Bronchial epithelial cell (primary cell): Measurements from ENCODE around the gene AXL. TPM values are rescaled to one million over a fixed set of nuclear protein-coding genes. Genes with fewer than 3 reads are reported as not detected.
A peak's percentile ranks its signal among the peaks of the same experiment; 100 is the strongest.
"Not testable (repeated sequence)": the region's sequence is repeated elsewhere in the genome, so short reads cannot be mapped to it uniquely, and the experiment has no call there.

Experiments used
- DNase-seq: peaks from one replicate; pipeline ENCODE4 v3.0.0-alpha.2; 2010; ENCODE audit warnings: low read depth
- FAIRE-seq: peaks from 2 replicates; lab custom pipeline; 2011; peaks lifted over from hg19 to GRCh38; lab: Jason Lieb, UNC
- H3K27me3 ChIP-seq: 2 replicates; pipeline ENCODE4 v1.5.1; 2011; ENCODE audit warnings: low read length; ENCODE audit not compliant: control insufficient read depth, insufficient read depth
- H3K36me3 ChIP-seq: 2 replicates; pipeline ENCODE4 v1.5.1; 2011; ENCODE audit warnings: low read length; ENCODE audit not compliant: control insufficient read depth, insufficient read depth
- H3K4me3 ChIP-seq: 2 replicates; pipeline ENCODE4 v1.5.1; 2011; ENCODE audit warnings: mild to moderate bottlenecking, low read depth, low read length, control low read depth
- total RNA-seq: library from RNA; depleted of rRNA; stranded (reverse); fragments of >200 nt; gene quantifications from 2 replicates; pipeline ENCODE4 v1.2.1, GENCODE V29; 2014
- TF ChIP-seq, protein P1 (sequence below): IDR thresholded peaks from 2 replicates; pipeline ENCODE4 v1.5.1; 2011; ENCODE audit warnings: mild to moderate bottlenecking, moderate library complexity, low read length, control low read depth, inconsistent platforms; ENCODE audit not compliant: insufficient read depth, severe bottlenecking

The AXL gene
- total RNA-seq: 19.5 and 23.7 TPM in 2 replicates

DNA sequence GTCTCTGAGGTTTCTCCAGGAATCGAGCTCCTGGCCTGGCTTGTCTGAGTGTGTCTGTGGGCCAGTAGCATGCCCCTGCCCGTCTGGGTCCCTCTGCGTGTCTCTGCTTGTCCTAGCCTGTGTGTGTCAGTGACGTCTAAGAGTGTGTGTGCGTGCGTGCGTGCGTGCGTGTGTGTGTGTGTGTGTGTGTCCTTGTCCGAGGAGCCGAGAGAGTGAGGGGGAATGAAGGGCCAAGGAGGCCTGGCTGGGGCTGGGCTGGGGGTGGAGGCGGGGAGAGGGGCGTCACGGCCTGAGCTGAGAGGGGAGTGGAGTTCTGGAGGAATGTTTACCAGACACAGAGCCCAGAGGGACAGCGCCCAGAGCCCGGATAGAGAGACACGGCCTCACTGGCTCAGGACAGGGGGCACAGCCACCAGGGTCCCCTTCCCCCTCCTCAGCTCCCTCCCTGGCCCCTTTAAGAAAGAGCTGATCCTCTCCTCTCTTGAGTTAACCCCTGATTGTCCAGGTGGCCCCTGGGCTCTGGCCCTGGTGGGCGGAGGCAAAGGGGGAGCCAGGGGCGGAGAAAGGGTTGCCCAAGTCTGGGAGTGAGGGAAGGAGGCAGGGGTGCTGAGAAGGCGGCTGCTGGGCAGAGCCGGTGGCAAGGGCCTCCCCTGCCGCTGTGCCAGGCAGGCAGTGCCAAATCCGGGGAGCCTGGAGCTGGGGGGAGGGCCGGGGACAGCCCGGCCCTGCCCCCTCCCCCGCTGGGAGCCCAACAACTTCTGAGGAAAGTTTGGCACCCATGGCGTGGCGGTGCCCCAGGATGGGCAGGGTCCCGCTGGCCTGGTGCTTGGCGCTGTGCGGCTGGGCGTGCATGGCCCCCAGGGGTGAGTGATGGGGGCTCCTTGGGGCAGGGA is at the start of gene AXL:
Gene AXL (plus strand): TSS at position 609 of the 893 bp plus-strand sequence. CDS start 170 bp downstream, at position 779.
- DNase-seq (peak; percentile 94), FAIRE-seq (no peak)
- TF ChIP-seq, protein P1, sequence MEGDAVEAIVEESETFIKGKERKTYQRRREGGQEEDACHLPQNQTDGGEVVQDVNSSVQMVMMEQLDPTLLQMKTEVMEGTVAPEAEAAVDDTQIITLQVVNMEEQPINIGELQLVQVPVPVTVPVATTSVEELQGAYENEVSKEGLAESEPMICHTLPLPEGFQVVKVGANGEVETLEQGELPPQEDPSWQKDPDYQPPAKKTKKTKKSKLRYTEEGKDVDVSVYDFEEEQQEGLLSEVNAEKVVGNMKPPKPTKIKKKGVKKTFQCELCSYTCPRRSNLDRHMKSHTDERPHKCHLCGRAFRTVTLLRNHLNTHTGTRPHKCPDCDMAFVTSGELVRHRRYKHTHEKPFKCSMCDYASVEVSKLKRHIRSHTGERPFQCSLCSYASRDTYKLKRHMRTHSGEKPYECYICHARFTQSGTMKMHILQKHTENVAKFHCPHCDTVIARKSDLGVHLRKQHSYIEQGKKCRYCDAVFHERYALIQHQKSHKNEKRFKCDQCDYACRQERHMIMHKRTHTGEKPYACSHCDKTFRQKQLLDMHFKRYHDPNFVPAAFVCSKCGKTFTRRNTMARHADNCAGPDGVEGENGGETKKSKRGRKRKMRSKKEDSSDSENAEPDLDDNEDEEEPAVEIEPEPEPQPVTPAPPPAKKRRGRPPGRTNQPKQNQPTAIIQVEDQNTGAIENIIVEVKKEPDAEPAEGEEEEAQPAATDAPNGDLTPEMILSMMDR: no peak
- peaks cover 3% of the 10 kb centered on the region for H3K36me3 ChIP-seq
- peak within 1 kb of the TSS; percentile 53 for H3K4me3 ChIP-seq
- H3K27me3 ChIP-seq: no peaks in the 10 kb centered on the region

DNA sequence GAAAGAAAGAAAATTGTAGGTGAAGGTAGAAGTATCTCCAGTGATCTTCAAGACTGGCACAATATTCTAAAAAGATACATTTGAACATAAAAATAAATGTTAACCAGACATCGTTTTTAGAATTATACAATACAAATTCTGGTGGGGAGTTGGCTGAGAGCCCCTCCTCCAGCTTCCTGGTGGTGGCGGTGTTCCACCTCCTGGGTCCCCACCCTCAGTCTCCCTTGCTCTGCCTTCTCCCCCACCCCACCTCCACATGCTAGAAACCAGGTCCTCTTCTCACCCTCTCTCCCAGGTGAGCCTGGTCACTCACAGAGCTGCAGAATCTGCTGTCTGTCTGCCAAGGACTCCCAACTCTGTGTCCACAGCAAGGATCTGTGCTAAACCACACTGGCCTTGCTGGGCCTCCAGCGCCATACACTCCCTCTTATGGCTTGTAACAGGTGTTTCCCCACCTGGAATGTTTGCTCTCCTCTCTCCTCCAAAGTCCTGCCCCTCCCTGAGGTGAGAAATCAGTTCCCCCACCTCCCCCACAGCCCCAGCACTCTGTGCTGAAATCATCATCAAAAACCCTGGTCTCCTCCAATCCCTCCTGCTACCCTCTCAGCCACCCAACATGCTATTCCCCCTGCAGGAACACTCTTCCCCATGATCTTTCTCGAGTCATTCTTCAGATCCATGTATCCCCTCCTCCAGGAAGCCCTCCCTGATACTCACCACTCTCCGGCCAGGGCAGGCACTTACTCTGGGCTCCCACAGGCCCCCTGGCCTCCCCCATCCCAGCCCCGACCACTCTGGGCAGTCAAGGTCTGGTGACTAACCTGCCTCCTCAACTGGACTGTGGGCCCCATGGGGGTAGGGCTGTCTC is 46.5 kb upstream of the AXL start:
- H3K4me3 ChIP-seq: no peak overlapping the region
- no peaks in the 10 kb centered on the region for H3K36me3 ChIP-seq
- FAIRE-seq: no peak
- TF ChIP-seq, protein P1: no peak
- DNase-seq: no peak
- H3K27me3 ChIP-seq: no peaks in the 10 kb centered on the region

DNA sequence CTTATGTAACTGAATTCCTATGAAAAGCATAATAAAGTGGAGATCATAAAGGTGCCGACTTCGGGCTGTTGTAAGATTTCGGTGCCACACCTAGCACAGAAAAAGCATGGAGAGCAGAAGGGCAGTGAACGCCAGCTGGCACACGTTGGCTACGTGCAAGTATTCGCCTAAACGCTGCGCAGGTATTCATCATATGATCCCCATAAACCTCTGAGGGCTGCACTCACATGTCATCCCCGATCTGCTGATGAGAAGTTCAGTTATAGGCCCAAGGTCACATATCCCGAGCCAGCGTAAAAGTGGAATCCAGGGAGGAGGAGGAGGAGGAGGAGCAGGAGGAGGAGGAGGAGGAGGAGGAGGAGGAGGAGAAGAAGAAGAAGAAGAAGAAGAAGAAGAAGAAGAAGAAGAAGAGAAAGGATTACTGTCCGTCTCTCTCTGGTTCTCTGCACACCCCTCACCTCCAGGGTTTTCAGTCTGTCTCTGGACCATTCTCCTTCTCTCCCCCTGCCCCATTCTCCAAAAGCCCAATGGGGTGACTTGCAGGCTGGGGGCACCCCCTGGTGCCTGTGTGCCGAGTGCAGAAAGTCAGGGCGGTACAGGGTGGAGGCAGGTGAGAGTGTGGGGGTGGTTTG is 44.6 kb upstream of the AXL start:
- FAIRE-seq: no peak
- H3K36me3 ChIP-seq: no peaks in the 10 kb centered on the region
- TF ChIP-seq, protein P1: no peak
- DNase-seq: no peak
- H3K27me3 ChIP-seq: no peaks in the 10 kb centered on the region
- no peak overlapping the region for H3K4me3 ChIP-seq

DNA sequence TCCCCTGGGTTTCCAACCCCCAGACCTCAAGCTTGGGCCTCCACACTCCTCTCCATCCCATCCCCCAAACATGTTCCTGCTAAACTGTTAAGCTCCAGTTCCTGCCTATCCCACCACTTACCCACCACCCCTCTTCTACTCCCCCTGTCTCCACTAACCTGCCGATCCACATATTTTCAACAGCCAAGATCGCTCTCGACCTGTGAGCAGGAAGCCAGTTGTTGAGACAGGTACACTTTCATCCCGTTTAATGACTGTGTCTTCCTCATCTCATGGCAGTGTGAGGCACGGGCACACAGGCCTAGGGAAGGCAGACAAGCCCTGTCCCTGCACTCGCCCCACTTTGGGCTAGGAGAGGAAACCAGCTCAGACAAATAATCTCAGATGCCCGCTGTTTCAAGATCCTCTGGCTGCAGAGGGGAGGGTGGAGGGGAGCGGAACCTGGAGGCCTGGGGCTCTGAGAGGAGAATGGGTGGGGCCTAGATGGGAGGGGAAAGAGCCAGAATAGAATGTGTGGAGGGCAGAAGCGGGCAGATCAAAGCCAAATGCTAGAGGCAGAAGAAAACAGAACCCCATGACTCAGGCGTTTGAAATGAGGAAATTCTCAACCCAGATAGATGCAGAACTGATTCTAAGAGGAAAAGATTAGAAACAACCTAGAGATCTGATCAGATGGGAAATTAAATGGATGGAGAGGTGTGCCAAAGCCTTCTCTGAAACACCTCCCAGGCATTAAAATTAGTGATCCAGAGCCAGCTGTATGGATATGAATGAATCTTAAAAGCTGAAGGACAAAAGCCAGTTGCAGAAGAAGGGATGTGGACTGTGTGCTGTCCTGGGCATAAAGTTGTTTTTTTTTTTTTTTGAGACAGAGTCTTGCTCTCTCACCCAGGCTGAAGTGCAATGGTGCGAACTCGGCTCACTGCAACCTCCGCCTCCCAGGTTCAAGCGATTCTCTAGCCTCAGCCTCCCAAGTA is 42.9 kb upstream of the AXL start:
- no peak overlapping the region for H3K4me3 ChIP-seq
- DNase-seq (peak; percentile 86), FAIRE-seq (peak; percentile 23)
- no peaks in the 10 kb centered on the region for H3K36me3 ChIP-seq
- TF ChIP-seq, protein P1: no peak
- H3K27me3 ChIP-seq: no peaks in the 10 kb centered on the region

DNA sequence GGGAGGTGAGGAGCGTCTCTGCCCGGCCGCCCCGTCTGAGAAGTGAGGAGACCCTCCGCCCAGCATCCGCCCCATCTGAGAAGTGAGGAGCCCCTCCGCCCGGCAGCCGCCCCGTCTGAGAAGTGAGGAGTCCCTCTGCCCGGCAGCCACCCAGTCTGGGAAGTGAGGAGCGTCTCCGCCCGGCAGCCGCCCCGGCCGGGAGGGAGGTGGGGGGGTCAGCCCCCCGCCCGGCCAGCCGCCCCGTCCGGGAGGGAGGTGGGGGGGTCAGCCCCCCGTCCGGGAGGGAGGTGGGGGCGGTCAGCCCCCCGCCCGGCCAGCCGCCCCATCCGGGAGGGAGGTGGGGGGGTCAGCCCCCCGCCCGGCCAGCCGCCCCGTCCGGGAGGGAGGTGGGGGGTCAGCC is 38.9 kb upstream of the AXL start:
- DNase-seq, H3K36me3 ChIP-seq, H3K4me3 ChIP-seq, FAIRE-seq, H3K27me3 ChIP-seq: not testable (repeated sequence)
